HL-60 (cell line): Measurements from ENCODE around the gene SSX2IP.

Source experiments
- DNase-seq, 2 experiments: peaks; one replicate each; pipeline ENCODE4 v3.0.0-alpha.2; 2010 to 2020; ENCODE audit warnings: low read depth in 1 of 2, low spot score in 1 of 2
- H3K27ac ChIP-seq: fragments of 250-450 bp; sonication (Bioruptor Pico); replicated peaks from 2 replicates; pipeline ENCODE4 v1.5.1; 2020; ENCODE audit warnings: mild to moderate bottlenecking, moderate library complexity
- H3K27me3 ChIP-seq: fragments of 250-450 bp; sonication (Bioruptor Pico); 2 replicates; pipeline ENCODE4 v1.5.1; 2021; ENCODE audit warnings: mild to moderate bottlenecking, moderate library complexity; ENCODE audit not compliant: insufficient read depth, poor library complexity, severe bottlenecking
- H3K4me3 ChIP-seq: replicated peaks from 2 replicates; pipeline ENCODE4 v1.5.1; 2011; ENCODE audit warnings: mild to moderate bottlenecking, control low read depth, low read length; ENCODE audit not compliant: insufficient read depth
- GABPA ChIP-seq: IDR thresholded peaks from 2 replicates; pipeline ENCODE4 v1.6.1; 2012; ENCODE audit warnings: low read depth
- POLR2AphosphoS5 ChIP-seq: IDR thresholded peaks from 2 replicates; pipeline ENCODE4 v1.6.1; 2012; ENCODE audit warnings: low read depth
- SPI1 ChIP-seq: IDR thresholded peaks from 2 replicates; pipeline ENCODE4 v1.6.1; 2012; ENCODE audit warnings: low read depth, mild to moderate bottlenecking, borderline replicate concordance
- TF ChIP-seq, protein P1 (sequence below): IDR thresholded peaks from one replicate; pipeline ENCODE4 v1.5.1; 2011; ENCODE audit warnings: low read length, control low read depth, inconsistent platforms; ENCODE audit not compliant: insufficient read depth
- TF ChIP-seq, protein P2 (sequence below): IDR thresholded peaks from 2 replicates; pipeline ENCODE4 v1.6.1; 2012; ENCODE audit warnings: low read depth; ENCODE audit not compliant: insufficient replicate concordance

SSX2IP gene

DNA sequence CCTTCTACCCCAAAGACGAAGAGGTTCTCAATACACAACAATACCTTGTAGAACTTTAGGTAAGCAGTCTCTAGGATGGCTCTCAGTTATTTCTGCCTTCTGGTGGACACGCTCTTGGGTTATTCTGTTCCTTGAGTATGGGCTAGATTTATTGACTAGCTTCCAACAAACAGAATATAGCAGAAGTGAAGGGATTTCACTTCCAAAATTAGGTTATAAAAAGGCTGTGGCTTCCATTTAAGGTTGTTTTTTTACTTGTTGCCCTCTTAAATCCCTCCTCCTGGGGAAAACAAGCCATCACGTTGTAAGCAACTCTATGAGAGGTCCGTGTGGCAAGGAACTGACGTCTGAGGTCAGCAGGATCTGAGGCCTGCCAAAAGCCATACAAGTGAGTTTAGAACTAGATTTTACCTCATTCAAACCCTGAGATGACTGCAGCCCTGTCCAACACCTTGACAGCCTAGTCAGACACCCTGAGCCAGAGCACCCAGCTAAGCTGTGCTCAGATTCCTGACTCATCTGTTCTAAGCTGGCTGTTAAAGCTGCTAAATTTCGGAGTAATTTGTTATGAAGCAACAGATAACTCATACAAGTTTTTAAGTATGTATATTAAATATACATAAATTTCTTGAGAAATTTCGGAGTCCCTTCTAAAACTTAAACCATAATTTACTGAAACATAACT lies 12.7 kb downstream of the SSX2IP start:
- DNase-seq = no peak
- no peak overlapping the region for H3K4me3 ChIP-seq
- H3K27me3 ChIP-seq = no peaks in the 10 kb centered on the region
- TF ChIP-seq, protein P1, sequence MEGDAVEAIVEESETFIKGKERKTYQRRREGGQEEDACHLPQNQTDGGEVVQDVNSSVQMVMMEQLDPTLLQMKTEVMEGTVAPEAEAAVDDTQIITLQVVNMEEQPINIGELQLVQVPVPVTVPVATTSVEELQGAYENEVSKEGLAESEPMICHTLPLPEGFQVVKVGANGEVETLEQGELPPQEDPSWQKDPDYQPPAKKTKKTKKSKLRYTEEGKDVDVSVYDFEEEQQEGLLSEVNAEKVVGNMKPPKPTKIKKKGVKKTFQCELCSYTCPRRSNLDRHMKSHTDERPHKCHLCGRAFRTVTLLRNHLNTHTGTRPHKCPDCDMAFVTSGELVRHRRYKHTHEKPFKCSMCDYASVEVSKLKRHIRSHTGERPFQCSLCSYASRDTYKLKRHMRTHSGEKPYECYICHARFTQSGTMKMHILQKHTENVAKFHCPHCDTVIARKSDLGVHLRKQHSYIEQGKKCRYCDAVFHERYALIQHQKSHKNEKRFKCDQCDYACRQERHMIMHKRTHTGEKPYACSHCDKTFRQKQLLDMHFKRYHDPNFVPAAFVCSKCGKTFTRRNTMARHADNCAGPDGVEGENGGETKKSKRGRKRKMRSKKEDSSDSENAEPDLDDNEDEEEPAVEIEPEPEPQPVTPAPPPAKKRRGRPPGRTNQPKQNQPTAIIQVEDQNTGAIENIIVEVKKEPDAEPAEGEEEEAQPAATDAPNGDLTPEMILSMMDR = no peak
- TF ChIP-seq POLR2AphosphoS5 = no peak
- no peak for TF ChIP-seq SPI1
- TF ChIP-seq, protein P2, sequence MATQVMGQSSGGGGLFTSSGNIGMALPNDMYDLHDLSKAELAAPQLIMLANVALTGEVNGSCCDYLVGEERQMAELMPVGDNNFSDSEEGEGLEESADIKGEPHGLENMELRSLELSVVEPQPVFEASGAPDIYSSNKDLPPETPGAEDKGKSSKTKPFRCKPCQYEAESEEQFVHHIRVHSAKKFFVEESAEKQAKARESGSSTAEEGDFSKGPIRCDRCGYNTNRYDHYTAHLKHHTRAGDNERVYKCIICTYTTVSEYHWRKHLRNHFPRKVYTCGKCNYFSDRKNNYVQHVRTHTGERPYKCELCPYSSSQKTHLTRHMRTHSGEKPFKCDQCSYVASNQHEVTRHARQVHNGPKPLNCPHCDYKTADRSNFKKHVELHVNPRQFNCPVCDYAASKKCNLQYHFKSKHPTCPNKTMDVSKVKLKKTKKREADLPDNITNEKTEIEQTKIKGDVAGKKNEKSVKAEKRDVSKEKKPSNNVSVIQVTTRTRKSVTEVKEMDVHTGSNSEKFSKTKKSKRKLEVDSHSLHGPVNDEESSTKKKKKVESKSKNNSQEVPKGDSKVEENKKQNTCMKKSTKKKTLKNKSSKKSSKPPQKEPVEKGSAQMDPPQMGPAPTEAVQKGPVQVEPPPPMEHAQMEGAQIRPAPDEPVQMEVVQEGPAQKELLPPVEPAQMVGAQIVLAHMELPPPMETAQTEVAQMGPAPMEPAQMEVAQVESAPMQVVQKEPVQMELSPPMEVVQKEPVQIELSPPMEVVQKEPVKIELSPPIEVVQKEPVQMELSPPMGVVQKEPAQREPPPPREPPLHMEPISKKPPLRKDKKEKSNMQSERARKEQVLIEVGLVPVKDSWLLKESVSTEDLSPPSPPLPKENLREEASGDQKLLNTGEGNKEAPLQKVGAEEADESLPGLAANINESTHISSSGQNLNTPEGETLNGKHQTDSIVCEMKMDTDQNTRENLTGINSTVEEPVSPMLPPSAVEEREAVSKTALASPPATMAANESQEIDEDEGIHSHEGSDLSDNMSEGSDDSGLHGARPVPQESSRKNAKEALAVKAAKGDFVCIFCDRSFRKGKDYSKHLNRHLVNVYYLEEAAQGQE = no peak
- TF ChIP-seq GABPA = no peak
- no peak overlapping the region for H3K27ac ChIP-seq

DNA sequence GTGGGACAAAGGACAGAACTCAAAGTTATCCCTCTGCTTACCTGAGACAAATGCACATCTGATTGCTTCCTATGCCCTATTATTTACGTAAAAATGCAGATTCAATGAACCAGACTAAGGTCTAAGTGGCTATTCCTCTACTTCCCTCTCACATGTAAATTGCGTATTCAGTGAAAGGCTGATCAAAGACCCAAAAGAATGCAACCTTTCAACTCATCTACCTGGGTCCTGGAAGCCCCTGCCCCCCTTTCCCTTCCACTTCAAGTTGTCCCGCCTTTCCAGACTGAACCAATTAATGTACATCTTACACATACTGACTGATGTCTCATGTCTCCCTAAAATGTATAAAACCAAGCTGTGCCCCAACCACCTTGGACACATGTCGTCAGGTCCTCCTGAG lies 14.6 kb downstream of the SSX2IP start:
- Histone ChIP-seq H3K27ac (no peak overlapping the region), H3K4me3 (no peak overlapping the region), H3K27me3 (no peaks in the 10 kb centered on the region)
- TF ChIP-seq SPI1 = no peak
- TF ChIP-seq, protein P1 = no peak
- no peak for TF ChIP-seq GABPA
- TF ChIP-seq, protein P2 = no peak
- no peak for TF ChIP-seq POLR2AphosphoS5
- DNase-seq = no peak

DNA sequence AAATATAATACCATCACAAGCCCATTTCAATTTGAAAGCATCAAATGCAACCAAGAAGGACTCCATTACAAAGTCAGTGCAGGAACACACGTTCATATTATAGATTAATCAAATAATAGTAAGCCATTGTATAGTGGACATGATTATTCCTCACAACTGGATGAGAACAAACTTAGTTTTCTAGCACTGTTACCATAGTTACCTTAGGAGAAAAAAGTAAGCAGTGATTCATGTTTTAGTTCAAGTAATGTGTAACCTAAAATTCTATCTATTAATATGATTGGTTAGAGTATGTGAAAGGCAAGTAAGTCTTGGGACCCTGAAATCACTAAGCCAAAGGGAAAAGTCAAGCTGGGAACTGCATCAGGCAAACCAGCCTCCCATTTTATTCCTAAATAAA lies 15.2 kb downstream of the SSX2IP start:
- TF ChIP-seq POLR2AphosphoS5 (no peak), GABPA (no peak), SPI1 (no peak)
- TF ChIP-seq, protein P1 = no peak
- TF ChIP-seq, protein P2 = no peak
- DNase-seq = no peak
- Histone ChIP-seq H3K27me3 (no peaks in the 10 kb centered on the region), H3K27ac (no peak overlapping the region), H3K4me3 (no peak overlapping the region)
